Measurements from ENCODE around the gene OLFM4.
"Not testable (repeated sequence)": the region's sequence is repeated elsewhere in the genome, so short reads cannot be mapped to it uniquely, and the experiment has no call there.

OLFM4 gene

GRCh38 chr13:53010374-53011105 is 18.1 kb upstream of the OLFM4 start:
- no peaks in the 10 kb centered on the region for H3K9me3 ChIP-seq (replicated peaks in 1 of 2; ENCODE audit: control insufficient read depth in 2 of 2, insufficient read depth in 1 of 2, low read depth in 1 of 2, low read length in 2 of 2)
- DNase-seq (ENCODE audit: low spot score): no peak
- H3K4me3 ChIP-seq (ENCODE audit: low read length in 2 of 2): no peak overlapping the region
- no peaks in the 10 kb centered on the region for H3K79me1 ChIP-seq (ENCODE audit: low read depth, low read length)
- H3K9ac ChIP-seq (ENCODE audit: low read depth, low read length, poor library complexity): no peak overlapping the region
- no peak overlapping the region for H2BK5ac ChIP-seq (ENCODE audit: low read length)
- H3K4ac ChIP-seq (ENCODE audit: low read length): no peak overlapping the region
- H2BK120ac ChIP-seq (ENCODE audit: low read depth, low read length): no peak overlapping the region
- H4K91ac ChIP-seq (ENCODE audit: low read depth, low read length, poor library complexity): no peak overlapping the region
- no peak overlapping the region for H2AFZ ChIP-seq (ENCODE audit: low read length)
- H2BK15ac ChIP-seq (ENCODE audit: low read length): no peak overlapping the region
- no peak overlapping the region for H2BK12ac ChIP-seq (ENCODE audit: low read length)
- H3K23ac ChIP-seq (ENCODE audit: low read depth, low read length, poor library complexity): no peak overlapping the region
- WGBS, 2 donors (ENCODE audit: extremely low coverage in 2 of 2, insufficient read length in 2 of 2, insufficient replicate concordance in 1 of 2): no CpG with 5 or more reads among the region's 7 CpGs
- peaks cover 1 to 6% of the 10 kb centered on the region in 2 donors for H3K4me1 ChIP-seq (ENCODE audit: control insufficient read depth in 2 of 2, insufficient read depth in 1 of 2, low read depth in 1 of 2, low read length in 2 of 2)
- H3K27ac ChIP-seq (replicated peaks; ENCODE audit: low read length): no peak overlapping the region
- no peaks in the 10 kb centered on the region for H3K27me3 ChIP-seq (ENCODE audit: control insufficient read depth in 3 of 3, insufficient read depth in 3 of 3, low read depth in 1 of 3, low read length in 3 of 3)
- no peak overlapping the region for H3K4me2 ChIP-seq (ENCODE audit: insufficient read depth, low read length, poor library complexity, severe bottlenecking)
- no peak overlapping the region for H4K8ac ChIP-seq (ENCODE audit: low read depth, low read length)
- no peak overlapping the region for H3K14ac ChIP-seq (ENCODE audit: low read length)
- no peak overlapping the region for H2AK5ac ChIP-seq (ENCODE audit: low read depth, low read length)
- H3K36me3 ChIP-seq (replicated peaks in 1 of 2; ENCODE audit: control insufficient read depth in 2 of 2, insufficient read depth in 2 of 2, low read length in 2 of 2): no peaks in the 10 kb centered on the region
- H3K18ac ChIP-seq (ENCODE audit: low read length): no peak overlapping the region

- no peak for DNase-seq (ENCODE audit: low spot score)
- no peak overlapping the region for H3K4ac ChIP-seq (ENCODE audit: low read length)
- WGBS, 2 donors (ENCODE audit: extremely low coverage in 2 of 2, insufficient read length in 2 of 2, insufficient replicate concordance in 1 of 2): no CpG with 5 or more reads among the region's 3 CpGs
Measured at GRCh38 chr13:53012707-53013106, 15.9 kb upstream of the OLFM4 start.

GRCh38 chr13:53013113-53013512 is 15.5 kb upstream of the OLFM4 start:
- Histone ChIP-seq H4K91ac (ENCODE audit: low read depth, low read length, poor library complexity) (no peak overlapping the region), H3K4me1 (ENCODE audit: control insufficient read depth in 2 of 2, insufficient read depth in 1 of 2, low read depth in 1 of 2, low read length in 2 of 2) (peaks cover 1 to 6% of the 10 kb centered on the region in 2 donors), H3K79me1 (ENCODE audit: low read depth, low read length) (no peaks in the 10 kb centered on the region), H3K18ac (ENCODE audit: low read length) (no peak overlapping the region), H2AK5ac (ENCODE audit: low read depth, low read length) (no peak overlapping the region), H2BK5ac (ENCODE audit: low read length) (no peak overlapping the region), H2BK120ac (ENCODE audit: low read depth, low read length) (no peak overlapping the region), H3K27ac (replicated peaks; ENCODE audit: low read length) (no peak overlapping the region), H3K36me3 (replicated peaks in 1 of 2; ENCODE audit: control insufficient read depth in 2 of 2, insufficient read depth in 2 of 2, low read length in 2 of 2) (no peaks in the 10 kb centered on the region), H3K4me3 (ENCODE audit: low read length in 2 of 2) (no peak overlapping the region), H3K27me3 (ENCODE audit: control insufficient read depth in 3 of 3, insufficient read depth in 3 of 3, low read depth in 1 of 3, low read length in 3 of 3) (no peaks in the 10 kb centered on the region), H4K8ac (ENCODE audit: low read depth, low read length) (no peak overlapping the region), H3K23ac (ENCODE audit: low read depth, low read length, poor library complexity) (no peak overlapping the region), H2BK15ac (ENCODE audit: low read length) (no peak overlapping the region), H3K14ac (ENCODE audit: low read length) (no peak overlapping the region), H3K4ac (ENCODE audit: low read length) (no peak overlapping the region), H3K9ac (ENCODE audit: low read depth, low read length, poor library complexity) (no peak overlapping the region), H3K4me2 (ENCODE audit: insufficient read depth, low read length, poor library complexity, severe bottlenecking) (no peak overlapping the region), H3K9me3 (replicated peaks in 1 of 2; ENCODE audit: control insufficient read depth in 2 of 2, insufficient read depth in 1 of 2, low read depth in 1 of 2, low read length in 2 of 2) (peaks cover 3 to 10% of the 10 kb centered on the region in 2 donors), H2BK12ac (ENCODE audit: low read length) (no peak overlapping the region), H2AFZ (ENCODE audit: low read length) (no peak overlapping the region)
- no CpG with 5 or more reads among the region's 5 CpGs for WGBS, 2 donors (ENCODE audit: extremely low coverage in 2 of 2, insufficient read length in 2 of 2, insufficient replicate concordance in 1 of 2)
- DNase-seq (ENCODE audit: low spot score): no peak

More at GRCh38 chr13:53012707-53013106, 15.9 kb upstream of the OLFM4 start:
- Histone ChIP-seq H3K23ac (ENCODE audit: low read depth, low read length, poor library complexity) (no peak overlapping the region), H3K4me3 (ENCODE audit: low read length in 2 of 2) (no peak overlapping the region), H3K18ac (ENCODE audit: low read length) (no peak overlapping the region), H3K27ac (replicated peaks; ENCODE audit: low read length) (no peak overlapping the region), H3K79me1 (ENCODE audit: low read depth, low read length) (no peaks in the 10 kb centered on the region), H2BK120ac (ENCODE audit: low read depth, low read length) (no peak overlapping the region), H4K8ac (ENCODE audit: low read depth, low read length) (no peak overlapping the region), H3K14ac (ENCODE audit: low read length) (no peak overlapping the region), H2BK5ac (ENCODE audit: low read length) (no peak overlapping the region), H3K27me3 (ENCODE audit: control insufficient read depth in 3 of 3, insufficient read depth in 3 of 3, low read depth in 1 of 3, low read length in 3 of 3) (no peaks in the 10 kb centered on the region), H3K4me1 (ENCODE audit: control insufficient read depth in 2 of 2, insufficient read depth in 1 of 2, low read depth in 1 of 2, low read length in 2 of 2) (peaks cover 1 to 6% of the 10 kb centered on the region in 2 donors), H2AK5ac (ENCODE audit: low read depth, low read length) (no peak overlapping the region), H4K91ac (ENCODE audit: low read depth, low read length, poor library complexity) (no peak overlapping the region), H3K4me2 (ENCODE audit: insufficient read depth, low read length, poor library complexity, severe bottlenecking) (no peak overlapping the region), H2BK15ac (ENCODE audit: low read length) (no peak overlapping the region), H2AFZ (ENCODE audit: low read length) (no peak overlapping the region), H3K9ac (ENCODE audit: low read depth, low read length, poor library complexity) (no peak overlapping the region), H2BK12ac (ENCODE audit: low read length) (no peak overlapping the region), H3K36me3 (replicated peaks in 1 of 2; ENCODE audit: control insufficient read depth in 2 of 2, insufficient read depth in 2 of 2, low read length in 2 of 2) (no peaks in the 10 kb centered on the region), H3K9me3 (replicated peaks in 1 of 2; ENCODE audit: control insufficient read depth in 2 of 2, insufficient read depth in 1 of 2, low read depth in 1 of 2, low read length in 2 of 2) (peaks cover 3 to 10% of the 10 kb centered on the region in 2 donors)

- H3K23ac ChIP-seq (ENCODE audit: low read depth, low read length, poor library complexity); H4K8ac ChIP-seq (ENCODE audit: low read depth, low read length); H3K18ac ChIP-seq (ENCODE audit: low read length); H3K27me3 ChIP-seq (ENCODE audit: control insufficient read depth in 3 of 3, insufficient read depth in 3 of 3, low read depth in 1 of 3, low read length in 3 of 3); H3K4me3 ChIP-seq (ENCODE audit: low read length in 2 of 2); H2BK5ac ChIP-seq (ENCODE audit: low read length); H3K4ac ChIP-seq (ENCODE audit: low read length); H3K9ac ChIP-seq (ENCODE audit: low read depth, low read length, poor library complexity); H3K14ac ChIP-seq (ENCODE audit: low read length); H2BK12ac ChIP-seq (ENCODE audit: low read length); H2BK120ac ChIP-seq (ENCODE audit: low read depth, low read length); H4K91ac ChIP-seq (ENCODE audit: low read depth, low read length, poor library complexity); H2AK5ac ChIP-seq (ENCODE audit: low read depth, low read length); H3K4me1 ChIP-seq (ENCODE audit: control insufficient read depth in 2 of 2, insufficient read depth in 1 of 2, low read depth in 1 of 2, low read length in 2 of 2); DNase-seq (ENCODE audit: low spot score); H3K79me1 ChIP-seq (ENCODE audit: low read depth, low read length); H3K4me2 ChIP-seq (ENCODE audit: insufficient read depth, low read length, poor library complexity, severe bottlenecking); H2AFZ ChIP-seq (ENCODE audit: low read length); H3K36me3 ChIP-seq (replicated peaks in 1 of 2; ENCODE audit: control insufficient read depth in 2 of 2, insufficient read depth in 2 of 2, low read length in 2 of 2); H3K27ac ChIP-seq (replicated peaks; ENCODE audit: low read length); H2BK15ac ChIP-seq (ENCODE audit: low read length): not testable (repeated sequence)
- peaks cover 3 to 10% of the 10 kb centered on the region in 2 donors for H3K9me3 ChIP-seq (replicated peaks in 1 of 2; ENCODE audit: control insufficient read depth in 2 of 2, insufficient read depth in 1 of 2, low read depth in 1 of 2, low read length in 2 of 2)
- no CpG with 5 or more reads among the region's 3 CpGs for WGBS, 2 donors (ENCODE audit: extremely low coverage in 2 of 2, insufficient read length in 2 of 2, insufficient replicate concordance in 1 of 2)
Measured at GRCh38 chr13:53014018-53014417, 14.6 kb upstream of the OLFM4 start.
